ENCODE measurements around the gene CUL3. TPM values are rescaled to one million over a fixed set of nuclear protein-coding genes. Genes with fewer than 3 reads are reported as not detected.
"Not testable (repeated sequence)": the region's sequence is repeated elsewhere in the genome, so short reads cannot be mapped to it uniquely, and the experiment has no call there.

The CUL3 gene
- total RNA-seq, 2 experiments from 2014 or later = 74.9 to 77.4 TPM

DNA sequence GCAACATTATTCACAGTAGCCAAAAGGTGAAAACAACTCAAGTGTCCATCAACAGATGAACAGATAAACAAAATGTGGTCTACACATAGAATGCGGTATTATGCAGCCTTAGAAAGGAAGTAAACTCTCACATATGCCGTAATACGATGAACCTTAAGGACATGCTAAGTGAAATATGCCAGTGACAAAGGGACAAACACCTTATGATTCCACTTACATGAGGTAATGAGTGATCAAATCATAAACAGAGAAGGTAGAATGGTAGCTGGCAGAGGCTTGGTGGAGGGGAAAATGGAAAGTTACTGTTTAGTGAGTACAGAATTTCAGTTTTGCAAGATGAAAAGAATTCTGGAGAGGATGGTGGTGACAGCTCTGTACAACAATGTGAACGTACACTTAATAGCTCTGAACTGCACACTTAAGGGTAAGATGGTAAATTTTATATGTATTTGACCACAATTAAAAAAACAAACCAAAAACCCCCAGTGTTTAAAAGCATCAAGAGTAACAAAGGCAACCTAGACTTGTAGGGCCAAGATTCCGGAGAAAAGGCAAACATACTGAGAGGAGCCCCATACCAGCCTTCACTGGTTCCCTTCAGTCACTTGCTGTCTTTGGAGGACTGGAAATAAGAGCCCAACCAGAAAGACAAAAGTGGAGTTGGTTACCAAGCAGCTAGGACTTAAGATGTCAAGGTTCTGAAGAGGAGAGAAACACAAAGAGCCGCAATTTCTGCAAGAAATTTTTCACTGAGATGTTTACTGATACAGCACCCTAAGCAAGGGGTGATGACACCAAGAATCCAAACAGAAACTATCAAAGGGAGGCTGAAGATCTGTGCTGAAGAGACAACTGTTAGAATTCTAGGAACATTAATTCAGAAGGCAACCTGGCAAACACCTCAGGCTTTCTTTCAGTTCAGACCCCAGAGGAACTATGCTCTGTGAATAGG, 61.3 kb downstream of the CUL3 start:
- peaks cover 69% of the 10 kb centered on the region for H3K4me1 Mint-ChIP-seq
- ChIA-PET CTCF (interaction anchor here (0.6 to 1.6 kb wide), 2 partner anchors 14 to 183 kb away, joined by 3 to 4 read pairs; no protein-coding TSS in a partner anchor), POLR2A (no interaction called here)
- H3K9me3 Mint-ChIP-seq = no peaks in the 10 kb centered on the region
- H3K4me3 Mint-ChIP-seq = peak overlapping the region; percentile 11
- H3K36me3 Mint-ChIP-seq (ENCODE audit: low read depth) = peaks cover 21% of the 10 kb centered on the region
- DNase-seq = peak; percentile 14
- no peaks in the 10 kb centered on the region for H3K27me3 Mint-ChIP-seq
- peak overlapping the region; percentile 87 for H3K27ac Mint-ChIP-seq

DNA sequence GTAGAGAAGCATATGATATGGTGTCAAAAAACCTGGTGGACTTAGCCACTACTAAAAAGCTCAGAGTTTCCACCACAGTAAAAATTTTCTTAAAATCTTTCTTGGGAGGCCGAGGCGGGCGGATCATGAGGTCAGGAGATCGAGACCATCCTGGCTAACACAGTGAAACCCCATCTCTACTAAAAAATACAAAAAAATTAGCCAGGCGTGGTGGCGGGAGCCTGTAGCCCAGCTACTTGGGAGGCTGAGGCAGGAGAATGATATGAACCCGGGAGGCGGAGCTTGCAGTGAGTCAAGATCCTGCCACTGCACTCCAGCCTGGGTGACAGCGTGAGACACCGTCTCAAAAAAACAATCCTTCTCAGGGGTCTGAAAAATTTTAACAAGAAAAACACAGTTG, 62.7 kb downstream of the CUL3 start:
- not testable (repeated sequence) for H3K27me3 Mint-ChIP-seq, DNase-seq, H3K4me3 Mint-ChIP-seq, H3K9me3 Mint-ChIP-seq
- ChIA-PET POLR2A (interaction anchor here (0.6 kb wide), 1 partner anchor 266 kb away, joined by 3 read pairs; no protein-coding TSS in a partner anchor), CTCF (interaction anchor here (0.7 kb wide), 1 partner anchor 182 kb away, joined by 3 read pairs; no protein-coding TSS in a partner anchor)
- peaks cover 22% of the 10 kb centered on the region for H3K36me3 Mint-ChIP-seq (ENCODE audit: low read depth)
- H3K4me1 Mint-ChIP-seq = peaks cover 67% of the 10 kb centered on the region
- H3K27ac Mint-ChIP-seq = peak overlapping the region; percentile 32

DNA sequence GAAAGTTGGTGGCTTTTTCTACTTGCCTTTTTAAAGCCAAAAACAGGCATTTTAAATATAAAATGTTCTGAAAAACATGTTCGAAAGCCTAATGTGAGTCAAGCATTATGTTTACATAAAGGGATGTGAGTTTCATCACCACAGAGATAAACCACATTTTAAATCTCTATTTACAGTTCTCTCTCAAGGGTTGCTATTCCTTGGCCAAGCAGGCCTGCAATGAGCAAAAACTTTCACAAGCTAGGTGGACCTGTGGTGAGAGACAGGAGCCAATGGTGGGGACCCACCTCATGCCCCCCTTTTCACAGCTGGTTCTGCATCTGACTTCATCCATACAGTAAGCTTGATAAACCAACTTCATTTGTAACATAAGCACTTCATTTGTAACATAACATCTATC, 65.1 kb downstream of the CUL3 start:
- ChIA-PET POLR2A (no interaction called here), CTCF (interaction anchor here (0.7 to 1.7 kb wide), 4 partner anchors 16 to 79 kb away, joined by 3 to 4 read pairs (median 4); no protein-coding TSS in a partner anchor)
- H3K9me3 Mint-ChIP-seq = no peaks in the 10 kb centered on the region
- H3K4me1 Mint-ChIP-seq = peaks cover 55% of the 10 kb centered on the region
- H3K27me3 Mint-ChIP-seq = no peaks in the 10 kb centered on the region
- H3K4me3 Mint-ChIP-seq = no peak overlapping the region
- H3K27ac Mint-ChIP-seq = peak overlapping the region; percentile 55
- DNase-seq = peak; percentile 30
- peaks cover 18% of the 10 kb centered on the region for H3K36me3 Mint-ChIP-seq (ENCODE audit: low read depth)

DNA sequence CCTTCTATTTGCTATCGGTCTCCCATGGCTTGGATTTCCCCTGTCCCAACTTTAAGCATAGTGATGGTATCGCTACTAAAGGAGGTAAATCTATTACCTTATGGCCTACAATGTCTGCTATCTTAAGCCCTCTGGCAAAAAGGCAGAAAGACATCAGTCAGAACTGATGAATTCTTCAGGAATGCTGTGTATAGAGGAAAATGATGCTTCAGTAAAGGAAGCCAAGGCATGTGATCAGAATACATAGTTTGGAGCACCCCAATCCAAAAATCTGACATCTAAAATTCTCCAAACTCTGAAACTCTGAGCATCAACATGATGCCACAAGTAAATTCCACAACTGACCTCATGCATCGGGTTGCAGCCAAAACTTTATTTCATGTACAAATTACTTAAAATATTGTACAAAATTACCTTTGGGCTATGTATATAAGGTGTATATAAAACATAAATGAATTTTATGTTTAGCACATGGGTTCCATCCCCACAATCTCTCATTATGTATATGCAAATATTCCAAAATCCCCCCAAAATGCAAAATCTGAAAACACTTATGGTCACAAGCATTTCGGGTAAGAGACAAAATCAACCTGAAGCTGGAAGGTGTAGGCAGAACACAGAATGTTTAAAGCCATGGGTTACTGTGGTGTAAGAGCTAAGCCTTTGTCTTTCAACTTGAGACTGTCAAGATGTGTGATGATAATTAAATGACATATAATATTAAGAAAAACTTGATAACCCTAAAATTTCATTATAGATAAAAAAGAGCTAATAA, 66.2 kb downstream of the CUL3 start:
- H3K27ac Mint-ChIP-seq = no peak overlapping the region
- no peaks in the 10 kb centered on the region for H3K9me3 Mint-ChIP-seq
- H3K36me3 Mint-ChIP-seq (ENCODE audit: low read depth) = peaks cover 20% of the 10 kb centered on the region
- ChIA-PET POLR2A (no interaction called here), CTCF (no interaction called here)
- H3K27me3 Mint-ChIP-seq = no peaks in the 10 kb centered on the region
- H3K4me3 Mint-ChIP-seq = no peak overlapping the region
- peaks cover 44% of the 10 kb centered on the region for H3K4me1 Mint-ChIP-seq
- DNase-seq = no peak

DNA sequence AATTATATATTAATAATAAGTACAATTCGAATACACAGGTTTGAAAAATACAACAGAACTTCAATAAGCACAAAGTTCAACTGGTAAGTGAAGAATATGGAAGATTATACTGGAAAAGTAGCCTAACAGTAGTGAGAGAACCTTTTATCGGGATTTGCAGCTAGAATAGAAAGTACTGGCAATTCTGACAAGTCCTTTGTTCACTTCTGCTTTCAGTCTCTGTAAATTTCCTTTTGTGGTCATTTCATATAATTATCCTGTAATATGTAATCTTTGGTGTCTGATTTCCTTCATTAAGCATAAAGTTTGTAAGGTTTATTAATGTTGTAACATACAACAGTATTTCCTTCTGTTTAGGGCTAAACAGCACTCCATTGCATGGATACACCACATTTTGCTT, 67.2 kb downstream of the CUL3 start:
- Mint-ChIP-seq H3K27me3 (no peaks in the 10 kb centered on the region), H3K4me1 (peaks cover 34% of the 10 kb centered on the region), H3K4me3 (no peak overlapping the region), H3K36me3 (ENCODE audit: low read depth) (peaks cover 21% of the 10 kb centered on the region), H3K27ac (no peak overlapping the region), H3K9me3 (no peaks in the 10 kb centered on the region)
- POLR2A ChIA-PET = no interaction called here
- no peak for DNase-seq
- CTCF ChIA-PET = interaction anchor here (0.7 kb wide), 1 partner anchor 42 kb away, joined by 3 read pairs; no protein-coding TSS in a partner anchor

DNA sequence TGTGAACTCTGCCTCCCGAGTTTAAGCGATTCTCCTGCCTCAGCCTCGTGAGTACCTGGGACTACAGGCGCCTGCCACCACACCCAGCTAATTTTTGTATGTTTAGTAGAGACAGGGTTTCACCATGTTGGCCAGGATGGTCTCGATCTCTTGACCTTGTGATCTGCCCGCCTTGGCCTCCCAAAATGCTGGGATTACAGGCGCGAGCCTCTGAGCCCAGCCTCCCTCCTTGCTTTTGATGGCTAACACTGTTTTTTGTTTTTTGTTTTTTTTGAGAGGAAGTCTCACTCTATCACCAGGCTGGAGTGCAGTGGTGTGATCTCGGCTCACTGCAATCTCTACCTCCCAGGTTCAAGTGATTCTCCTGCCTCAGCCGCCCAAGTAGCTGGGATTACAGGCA, 68.8 kb downstream of the CUL3 start:
- CTCF ChIA-PET = interaction anchor here (1.4 kb wide), 1 partner anchor 10 kb away, joined by 7 read pairs; no protein-coding TSS in a partner anchor
- H3K9me3 Mint-ChIP-seq, H3K27ac Mint-ChIP-seq, H3K4me3 Mint-ChIP-seq, H3K27me3 Mint-ChIP-seq, DNase-seq, POLR2A ChIA-PET: not testable (repeated sequence)
- Mint-ChIP-seq H3K36me3 (ENCODE audit: low read depth) (peaks cover 23% of the 10 kb centered on the region), H3K4me1 (peaks cover 29% of the 10 kb centered on the region)

DNA sequence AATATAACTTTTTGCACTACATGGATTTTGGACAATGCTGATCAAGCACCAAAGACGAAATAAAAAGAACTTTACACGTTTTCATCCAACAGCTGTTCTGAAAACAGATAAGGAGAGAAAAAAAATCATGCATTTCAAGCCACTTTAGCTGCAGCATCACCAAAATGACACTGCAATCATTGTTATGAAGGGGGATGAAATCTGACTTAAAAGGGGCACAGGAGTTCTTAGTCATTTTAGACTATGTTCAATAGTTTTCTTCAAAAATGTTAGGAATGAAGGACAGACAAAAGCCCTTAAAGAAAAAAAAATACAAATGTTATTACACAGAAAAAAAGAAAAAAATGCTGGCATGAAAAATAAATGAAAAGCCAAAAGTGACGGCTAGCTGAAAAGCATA, 71.2 kb downstream of the CUL3 start:
- no peaks in the 10 kb centered on the region for H3K9me3 Mint-ChIP-seq
- ChIA-PET CTCF (no interaction called here), POLR2A (no interaction called here)
- H3K36me3 Mint-ChIP-seq (ENCODE audit: low read depth) = peaks cover 26% of the 10 kb centered on the region
- no peak overlapping the region for H3K4me3 Mint-ChIP-seq
- H3K4me1 Mint-ChIP-seq = peaks cover 21% of the 10 kb centered on the region
- no peak overlapping the region for H3K27ac Mint-ChIP-seq
- H3K27me3 Mint-ChIP-seq = no peaks in the 10 kb centered on the region
- DNase-seq = no peak

DNA sequence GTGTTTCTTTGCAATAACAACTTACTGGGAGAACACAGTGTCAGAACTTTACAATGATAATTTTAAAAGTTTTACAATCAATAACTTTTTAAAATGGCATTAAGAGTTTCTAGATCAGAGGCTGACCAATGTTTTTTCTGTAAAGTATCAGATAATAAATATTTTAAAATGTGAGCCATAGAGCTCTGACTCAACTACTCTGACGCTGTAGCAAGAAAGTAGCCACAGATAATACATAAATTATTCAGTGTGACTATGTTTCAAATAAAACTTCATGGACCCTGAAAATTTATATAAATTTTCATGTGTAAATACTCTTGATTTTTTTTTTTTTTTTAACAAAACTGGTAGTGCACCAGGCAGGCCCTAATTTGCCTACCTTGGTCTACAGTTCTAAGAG, 77.4 kb downstream of the CUL3 start:
- H3K9me3 Mint-ChIP-seq = no peaks in the 10 kb centered on the region
- ChIA-PET POLR2A (no interaction called here), CTCF (no interaction called here)
- H3K4me3 Mint-ChIP-seq = no peak overlapping the region
- H3K4me1 Mint-ChIP-seq = peaks cover 8% of the 10 kb centered on the region
- DNase-seq = no peak
- H3K27me3 Mint-ChIP-seq = no peaks in the 10 kb centered on the region
- peaks cover 33% of the 10 kb centered on the region for H3K36me3 Mint-ChIP-seq (ENCODE audit: low read depth)
- no peak overlapping the region for H3K27ac Mint-ChIP-seq

DNA sequence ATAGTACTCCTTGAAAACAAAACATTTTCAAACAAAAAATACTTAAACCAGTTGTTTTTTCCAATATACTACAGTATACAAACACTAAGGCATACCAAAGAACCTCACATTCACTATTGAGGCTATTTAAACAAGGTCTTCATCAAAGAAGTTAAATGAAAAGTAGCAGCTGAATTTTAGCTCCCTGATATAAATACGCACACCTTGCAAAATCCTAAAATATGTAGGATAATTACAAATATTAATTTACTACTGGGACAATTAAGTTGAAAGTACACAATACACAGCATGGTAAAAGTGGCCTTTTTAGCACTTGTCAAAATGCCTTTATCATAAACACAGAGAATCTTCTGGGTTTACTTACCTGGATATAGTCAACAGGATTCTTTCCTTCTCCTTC, 78.7 kb downstream of the CUL3 start:
- Mint-ChIP-seq H3K36me3 (ENCODE audit: low read depth) (peaks cover 36% of the 10 kb centered on the region), H3K4me3 (no peak overlapping the region), H3K27ac (no peak overlapping the region), H3K9me3 (no peaks in the 10 kb centered on the region), H3K4me1 (peaks cover 8% of the 10 kb centered on the region), H3K27me3 (no peaks in the 10 kb centered on the region)
- no peak for DNase-seq
- ChIA-PET CTCF (interaction anchor here (0.5 to 1.1 kb wide), 3 partner anchors 9 to 264 kb away, joined by 3 to 7 read pairs (median 3); no protein-coding TSS in a partner anchor), POLR2A (no interaction called here)

DNA sequence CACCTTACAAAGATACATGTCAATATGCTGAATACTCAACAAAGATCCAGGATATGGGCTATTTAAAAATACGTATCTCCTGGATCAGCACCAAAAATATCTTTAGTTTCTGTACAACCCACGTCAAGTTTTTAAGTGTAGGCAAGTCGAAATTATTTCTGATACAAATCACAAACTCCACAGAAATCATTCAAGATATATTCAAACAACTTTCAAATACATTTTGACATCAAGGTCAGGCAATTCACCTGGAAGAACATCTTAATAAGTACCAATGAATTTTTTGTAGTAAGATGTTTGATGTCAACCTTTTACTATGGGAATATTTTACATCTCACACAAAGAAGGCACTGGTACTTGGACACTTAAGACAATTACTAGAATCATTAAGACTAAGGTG, 86.2 kb downstream of the CUL3 start:
- H3K4me3 Mint-ChIP-seq = no peak overlapping the region
- no peaks in the 10 kb centered on the region for H3K27me3 Mint-ChIP-seq
- ChIA-PET POLR2A (no interaction called here), CTCF (interaction anchor here (1.3 kb wide), 1 partner anchor 12 kb away, joined by 3 read pairs; no protein-coding TSS in a partner anchor)
- H3K9me3 Mint-ChIP-seq = no peaks in the 10 kb centered on the region
- no peaks in the 10 kb centered on the region for H3K4me1 Mint-ChIP-seq
- peaks cover 57% of the 10 kb centered on the region for H3K36me3 Mint-ChIP-seq (ENCODE audit: low read depth)
- DNase-seq = no peak
- no peak overlapping the region for H3K27ac Mint-ChIP-seq

DNA sequence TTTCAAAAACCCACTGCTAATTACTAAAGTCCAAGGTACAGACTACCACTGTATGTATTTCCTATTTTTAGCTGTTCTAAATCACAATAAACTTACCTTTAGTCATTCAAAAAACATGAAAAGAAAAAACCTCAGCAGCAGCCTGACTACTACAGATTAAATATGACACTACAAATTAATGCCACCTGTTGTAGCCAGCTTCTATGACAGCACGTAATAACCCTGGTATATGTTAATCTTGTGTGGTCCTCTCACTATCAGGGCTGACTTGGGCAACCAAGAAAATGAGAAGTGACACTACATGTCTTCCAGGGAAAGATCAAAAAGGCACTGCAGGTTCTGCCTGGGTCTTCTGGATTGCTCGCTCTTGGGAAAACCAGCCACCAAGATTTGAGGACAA, 92.6 kb downstream of the CUL3 start:
- H3K4me1 Mint-ChIP-seq = peaks cover 17% of the 10 kb centered on the region
- H3K36me3 Mint-ChIP-seq (ENCODE audit: low read depth) = peaks cover 69% of the 10 kb centered on the region
- H3K27ac Mint-ChIP-seq = no peak overlapping the region
- ChIA-PET CTCF (no interaction called here), POLR2A (no interaction called here)
- DNase-seq = no peak
- H3K4me3 Mint-ChIP-seq = no peak overlapping the region
- no peaks in the 10 kb centered on the region for H3K27me3 Mint-ChIP-seq
- peaks cover 10% of the 10 kb centered on the region for H3K9me3 Mint-ChIP-seq

DNA sequence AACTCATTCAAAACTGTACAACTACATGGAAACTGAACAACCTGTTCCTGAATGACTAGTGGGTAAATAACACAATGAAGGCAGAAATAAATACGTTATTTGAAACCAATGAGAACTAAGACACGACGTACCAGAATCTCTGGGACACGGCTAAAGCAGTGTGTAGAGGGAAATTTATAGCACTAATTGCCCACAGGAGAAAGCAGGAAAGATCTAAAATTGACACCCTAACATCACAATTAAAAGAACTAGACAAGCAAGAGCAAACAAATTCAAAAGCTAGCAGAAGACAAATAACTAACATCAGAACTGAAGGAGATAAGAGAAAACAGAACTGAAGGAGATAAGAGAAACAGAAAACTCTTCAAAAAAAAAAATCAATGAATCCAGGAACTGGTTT, 97.2 kb downstream of the CUL3 start:
- CTCF ChIA-PET, H3K9me3 Mint-ChIP-seq: not testable (repeated sequence)

More for the DNA sequence above, 97.2 kb downstream of the CUL3 start:
- H3K4me1 Mint-ChIP-seq = peaks cover 24% of the 10 kb centered on the region
- H3K4me3 Mint-ChIP-seq, POLR2A ChIA-PET, H3K27me3 Mint-ChIP-seq, H3K27ac Mint-ChIP-seq, DNase-seq: not testable (repeated sequence)
- peaks cover 67% of the 10 kb centered on the region for H3K36me3 Mint-ChIP-seq (ENCODE audit: low read depth)
